ENCODE data around the gene RNU1-3. TPM values are rescaled to one million over a fixed set of nuclear protein-coding genes. Genes with fewer than 3 reads are reported as not detected.
"Not testable (repeated sequence)": the region's sequence is repeated elsewhere in the genome, so short reads cannot be mapped to it uniquely, and the experiment has no call there.

The RNU1-3 gene
- total and polyA plus RNA-seq, 2 donors (not counting 1 experiment from before 2014, with no cell fraction given), result 4,377 TPM; not detected in 1

DNA sequence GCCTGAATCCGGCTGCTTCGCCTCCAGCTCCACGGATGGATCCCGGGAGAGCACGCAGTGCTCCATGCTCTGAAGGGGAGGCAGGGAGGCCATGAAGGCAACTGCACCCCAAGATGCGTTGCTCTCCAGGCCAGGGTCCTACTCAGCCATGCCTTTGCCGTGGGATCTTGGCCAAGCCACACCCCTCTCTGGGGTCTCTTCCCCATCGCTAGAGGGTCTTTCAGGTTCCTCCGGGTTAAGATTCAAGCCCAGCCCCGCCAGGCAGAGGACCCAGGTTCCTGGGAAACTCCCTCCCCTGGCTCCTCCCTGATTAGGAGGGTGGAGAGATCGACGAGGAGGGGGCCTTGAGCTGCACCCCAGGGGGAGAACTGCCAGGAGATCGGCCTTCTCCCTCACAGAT is 37.3 kb upstream of the RNU1-3 start:
- POLR2A ChIA-PET; H3K9ac ChIP-seq (ENCODE audit: low read length); H3K27ac Mint-ChIP-seq; H3K27me3 ChIP-seq (replicated peaks in 1 of 4; ENCODE audit: control extremely low read depth in 1 of 4, control insufficient read depth in 3 of 4, insufficient read depth in 4 of 4, low read length in 3 of 4); H3K9me3 ChIP-seq (ENCODE audit: control extremely low read depth in 1 of 3, control insufficient read depth in 2 of 3, insufficient read depth in 1 of 3, low read length in 2 of 3); H3K4me3 ChIP-seq (ENCODE audit: control extremely low read depth in 1 of 5, extremely low read depth in 1 of 5, insufficient read depth in 1 of 5, low read depth in 2 of 5, low read length in 4 of 5); H3K9me3 Mint-ChIP-seq (ENCODE audit: insufficient read depth); ATAC-seq (ENCODE audit: low read depth); DNase-seq; H2AFZ ChIP-seq (ENCODE audit: insufficient read depth, low read depth, low read length, poor library complexity, severe bottlenecking); H3K4me2 ChIP-seq (replicated peaks; ENCODE audit: low read depth, low read length, poor library complexity, severe bottlenecking); H3K4me1 Mint-ChIP-seq; H3K4me1 ChIP-seq (ENCODE audit: control insufficient read depth in 2 of 2, insufficient read depth in 2 of 2, low read length in 2 of 2); H3K4me3 Mint-ChIP-seq; H3K27me3 Mint-ChIP-seq; H3K27ac ChIP-seq (ENCODE audit: low read length in 2 of 2); H3K36me3 ChIP-seq (replicated peaks in 1 of 2; ENCODE audit: control extremely low read depth in 1 of 2, control insufficient read depth in 1 of 2, extremely low read depth in 1 of 2, insufficient read depth in 2 of 2, low read length in 1 of 2); intact Hi-C loops (cut with micrococcal nuclease); H3K79me2 ChIP-seq (ENCODE audit: control insufficient read depth, insufficient read depth, low read length); H4K20me1 ChIP-seq (ENCODE audit: control insufficient read depth, insufficient read depth, low read length, poor library complexity, severe bottlenecking): not testable (repeated sequence)
- no CpG with 5 or more reads among the region's 13 CpGs for WGBS (ENCODE audit: insufficient coverage)
- CTCF ChIA-PET, result interaction anchor here (1.6 to 3.2 kb wide), 2 partner anchors 10 to 83 kb away, joined by 5 to 11 read pairs; no protein-coding TSS in a partner anchor

DNA sequence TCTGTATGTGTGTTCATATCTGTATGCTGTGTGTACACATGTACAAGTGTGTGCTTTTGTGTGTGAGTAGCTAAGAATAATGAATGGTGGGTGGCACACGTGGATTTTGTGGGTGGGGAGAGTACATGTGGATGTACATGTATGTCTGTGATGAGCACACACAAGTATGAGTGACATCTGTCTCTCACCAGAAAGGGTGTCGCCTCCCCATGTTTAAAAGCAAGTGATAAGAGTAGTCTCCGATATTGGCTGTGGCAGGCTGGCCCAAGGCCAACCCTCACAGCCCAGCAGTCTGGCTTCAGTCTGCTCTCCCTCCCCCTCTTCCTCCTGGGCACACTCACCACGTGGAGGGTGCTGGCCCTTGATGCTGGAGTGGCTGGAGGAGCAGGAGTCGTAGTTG is 36.9 kb upstream of the RNU1-3 start:
- H3K9ac ChIP-seq (ENCODE audit: low read length); H3K4me1 ChIP-seq (ENCODE audit: control insufficient read depth in 2 of 2, insufficient read depth in 2 of 2, low read length in 2 of 2); H3K4me2 ChIP-seq (replicated peaks; ENCODE audit: low read depth, low read length, poor library complexity, severe bottlenecking); POLR2A ChIA-PET; intact Hi-C loops (cut with micrococcal nuclease); H2AFZ ChIP-seq (ENCODE audit: insufficient read depth, low read depth, low read length, poor library complexity, severe bottlenecking); H3K79me2 ChIP-seq (ENCODE audit: control insufficient read depth, insufficient read depth, low read length); H4K20me1 ChIP-seq (ENCODE audit: control insufficient read depth, insufficient read depth, low read length, poor library complexity, severe bottlenecking); H3K9me3 ChIP-seq (ENCODE audit: control extremely low read depth in 1 of 3, control insufficient read depth in 2 of 3, insufficient read depth in 1 of 3, low read length in 2 of 3); H3K9me3 Mint-ChIP-seq (ENCODE audit: insufficient read depth); H3K4me1 Mint-ChIP-seq; DNase-seq; H3K27me3 ChIP-seq (replicated peaks in 1 of 4; ENCODE audit: control extremely low read depth in 1 of 4, control insufficient read depth in 3 of 4, insufficient read depth in 4 of 4, low read length in 3 of 4); H3K27ac ChIP-seq (ENCODE audit: low read length in 2 of 2); H3K36me3 ChIP-seq (replicated peaks in 1 of 2; ENCODE audit: control extremely low read depth in 1 of 2, control insufficient read depth in 1 of 2, extremely low read depth in 1 of 2, insufficient read depth in 2 of 2, low read length in 1 of 2); ATAC-seq (ENCODE audit: low read depth); H3K27me3 Mint-ChIP-seq; H3K4me3 Mint-ChIP-seq; H3K4me3 ChIP-seq (ENCODE audit: control extremely low read depth in 1 of 5, extremely low read depth in 1 of 5, insufficient read depth in 1 of 5, low read depth in 2 of 5, low read length in 4 of 5); H3K27ac Mint-ChIP-seq: not testable (repeated sequence)
- WGBS (ENCODE audit: insufficient coverage), result no CpG with 5 or more reads among the region's 5 CpGs
- CTCF ChIA-PET, result interaction anchor here (1.6 to 3.2 kb wide), 2 partner anchors 9 to 83 kb away, joined by 5 to 11 read pairs; no protein-coding TSS in a partner anchor

DNA sequence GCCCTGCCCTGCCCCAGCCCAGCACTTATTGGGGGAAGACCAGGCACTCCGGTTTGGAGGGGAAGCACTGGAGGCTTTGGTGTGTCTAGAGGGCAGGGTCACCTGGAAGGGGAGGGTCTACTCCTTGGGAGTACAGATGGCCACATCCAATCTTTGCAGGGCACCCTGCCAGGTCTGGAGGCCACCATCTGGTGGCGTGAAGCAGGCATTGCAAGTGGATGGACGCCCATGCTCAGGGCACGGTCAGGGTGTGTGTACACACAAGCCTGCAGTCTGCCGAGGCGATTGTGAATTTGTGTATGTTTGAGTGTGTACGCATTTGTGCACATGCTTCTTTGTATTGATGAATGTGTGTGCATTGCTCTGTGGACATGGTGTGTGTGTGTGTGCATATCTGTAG is 36.4 kb upstream of the RNU1-3 start:
- H3K4me1 ChIP-seq (ENCODE audit: control insufficient read depth in 2 of 2, insufficient read depth in 2 of 2, low read length in 2 of 2); POLR2A ChIA-PET; H3K27me3 ChIP-seq (replicated peaks in 1 of 4; ENCODE audit: control extremely low read depth in 1 of 4, control insufficient read depth in 3 of 4, insufficient read depth in 4 of 4, low read length in 3 of 4); H3K4me1 Mint-ChIP-seq; H3K9ac ChIP-seq (ENCODE audit: low read length); H3K4me3 ChIP-seq (ENCODE audit: control extremely low read depth in 1 of 5, extremely low read depth in 1 of 5, insufficient read depth in 1 of 5, low read depth in 2 of 5, low read length in 4 of 5); H3K27me3 Mint-ChIP-seq; H3K36me3 ChIP-seq (replicated peaks in 1 of 2; ENCODE audit: control extremely low read depth in 1 of 2, control insufficient read depth in 1 of 2, extremely low read depth in 1 of 2, insufficient read depth in 2 of 2, low read length in 1 of 2); H3K79me2 ChIP-seq (ENCODE audit: control insufficient read depth, insufficient read depth, low read length); H3K27ac Mint-ChIP-seq; H3K4me2 ChIP-seq (replicated peaks; ENCODE audit: low read depth, low read length, poor library complexity, severe bottlenecking); H3K27ac ChIP-seq (ENCODE audit: low read length in 2 of 2); H3K4me3 Mint-ChIP-seq; H3K9me3 Mint-ChIP-seq (ENCODE audit: insufficient read depth); H3K9me3 ChIP-seq (ENCODE audit: control extremely low read depth in 1 of 3, control insufficient read depth in 2 of 3, insufficient read depth in 1 of 3, low read length in 2 of 3); H4K20me1 ChIP-seq (ENCODE audit: control insufficient read depth, insufficient read depth, low read length, poor library complexity, severe bottlenecking); intact Hi-C loops (cut with micrococcal nuclease); DNase-seq; H2AFZ ChIP-seq (ENCODE audit: insufficient read depth, low read depth, low read length, poor library complexity, severe bottlenecking): not testable (repeated sequence)
- CTCF ChIA-PET, result interaction anchor here (1.3 to 3.2 kb wide), 3 partner anchors 9 to 82 kb away, joined by 3 to 11 read pairs (median 5); no protein-coding TSS in a partner anchor
- no CpG with 5 or more reads among the region's 7 CpGs for WGBS (ENCODE audit: insufficient coverage)
- ATAC-seq (ENCODE audit: low read depth), result peak; percentile 43

DNA sequence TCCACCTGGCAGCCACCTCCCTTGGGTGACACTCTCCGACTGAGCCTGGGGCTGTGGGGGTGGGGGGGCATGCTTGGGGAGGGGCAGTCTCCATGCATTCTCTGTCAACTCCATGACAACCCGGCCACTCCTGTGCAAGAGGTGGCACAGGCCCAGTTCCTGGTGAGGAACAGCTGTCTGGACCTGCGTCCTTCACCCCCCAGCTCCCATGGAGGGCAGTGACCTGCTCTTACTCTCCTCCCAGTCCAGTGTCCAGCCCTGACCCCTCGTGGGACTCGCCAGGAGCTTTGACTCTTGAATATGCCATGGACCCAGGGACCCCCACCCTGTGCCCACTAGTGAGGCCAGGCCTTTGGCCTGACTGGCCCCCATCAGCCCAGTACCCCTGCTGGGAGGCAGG is 35.5 kb upstream of the RNU1-3 start:
- WGBS (ENCODE audit: insufficient coverage), result no CpG with 5 or more reads among the region's 5 CpGs
- H3K9me3 Mint-ChIP-seq (ENCODE audit: insufficient read depth); DNase-seq; H3K27me3 Mint-ChIP-seq; H3K4me1 Mint-ChIP-seq; H3K4me2 ChIP-seq (replicated peaks; ENCODE audit: low read depth, low read length, poor library complexity, severe bottlenecking); H4K20me1 ChIP-seq (ENCODE audit: control insufficient read depth, insufficient read depth, low read length, poor library complexity, severe bottlenecking); H3K4me1 ChIP-seq (ENCODE audit: control insufficient read depth in 2 of 2, insufficient read depth in 2 of 2, low read length in 2 of 2); H3K27ac Mint-ChIP-seq; ATAC-seq (ENCODE audit: low read depth); H3K9me3 ChIP-seq (ENCODE audit: control extremely low read depth in 1 of 3, control insufficient read depth in 2 of 3, insufficient read depth in 1 of 3, low read length in 2 of 3); intact Hi-C loops (cut with micrococcal nuclease); H3K27me3 ChIP-seq (replicated peaks in 1 of 4; ENCODE audit: control extremely low read depth in 1 of 4, control insufficient read depth in 3 of 4, insufficient read depth in 4 of 4, low read length in 3 of 4); H3K4me3 ChIP-seq (ENCODE audit: control extremely low read depth in 1 of 5, extremely low read depth in 1 of 5, insufficient read depth in 1 of 5, low read depth in 2 of 5, low read length in 4 of 5); H3K4me3 Mint-ChIP-seq; H3K79me2 ChIP-seq (ENCODE audit: control insufficient read depth, insufficient read depth, low read length); H3K9ac ChIP-seq (ENCODE audit: low read length); H2AFZ ChIP-seq (ENCODE audit: insufficient read depth, low read depth, low read length, poor library complexity, severe bottlenecking); POLR2A ChIA-PET; H3K27ac ChIP-seq (ENCODE audit: low read length in 2 of 2); H3K36me3 ChIP-seq (replicated peaks in 1 of 2; ENCODE audit: control extremely low read depth in 1 of 2, control insufficient read depth in 1 of 2, extremely low read depth in 1 of 2, insufficient read depth in 2 of 2, low read length in 1 of 2): not testable (repeated sequence)
- CTCF ChIA-PET, result interaction anchor here (1.3 to 3.2 kb wide), 2 partner anchors 14 to 81 kb away, joined by 3 to 11 read pairs; no protein-coding TSS in a partner anchor
